DND-41 (cell line): ENCODE data around the gene TSSC4.

Experiments used
- ATAC-seq: fragments of 200-7000 bp; cut with Tn5 transposase; 3 replicates; pipeline ENCODE4 v1.9.1; 2021; ENCODE audit warnings: low read depth; ENCODE audit not compliant: insufficient read depth
- DNase-seq: peaks from one replicate; pipeline ENCODE4 v3.0.0-alpha.2; 2020
- H2AFZ ChIP-seq: 2 replicates; pipeline ENCODE4 v1.6.0; 2012; ENCODE audit warnings: low read depth, low read length
- H3K27ac ChIP-seq: 2 replicates; pipeline ENCODE4 v1.5.1; 2012; ENCODE audit warnings: low read length, inconsistent platforms
- H3K27me3 ChIP-seq: fragments of 200-600 bp; sonication (generic); 2 replicates; pipeline ENCODE4 v1.6.0; 2012; ENCODE audit warnings: low read length, mild to moderate bottlenecking, inconsistent platforms; ENCODE audit not compliant: insufficient read depth, poor library complexity
- H3K36me3 ChIP-seq: 2 replicates; pipeline ENCODE4 v1.5.1; 2012; ENCODE audit warnings: low read length, inconsistent platforms; ENCODE audit not compliant: insufficient read depth
- H3K4me1 ChIP-seq: 2 replicates; pipeline ENCODE4 v1.5.1; 2012; ENCODE audit warnings: mild to moderate bottlenecking, low read length; ENCODE audit not compliant: insufficient read depth
- H3K4me2 ChIP-seq: 2 replicates; pipeline ENCODE4 v1.6.0; 2012; ENCODE audit warnings: mild to moderate bottlenecking, moderate library complexity, low read length, inconsistent platforms; ENCODE audit not compliant: insufficient read depth
- H3K4me3 ChIP-seq, 2 experiments: fragments of 200-600 bp in 1 of 2; shearing (Covaris generic) in 1 of 2; 2 replicates each; pipeline ENCODE4 v1.5.1; 2012 to 2016; ENCODE audit warnings: inconsistent platforms in 2 of 2, low read length in 2 of 2, mild to moderate bottlenecking in 2 of 2, low read depth in 1 of 2, moderate library complexity in 1 of 2
- H3K79me2 ChIP-seq: 2 replicates; pipeline ENCODE4 v1.6.0; 2012; ENCODE audit warnings: low read length, inconsistent platforms; ENCODE audit not compliant: insufficient read depth
- H3K9ac ChIP-seq: 2 replicates; pipeline ENCODE4 v1.6.0; 2012; ENCODE audit warnings: low read depth, mild to moderate bottlenecking, inconsistent platforms, low read length, moderate library complexity
- H3K9me3 ChIP-seq: 2 replicates; pipeline ENCODE4 v1.5.1; 2012; ENCODE audit warnings: low read length, moderate library complexity, mild to moderate bottlenecking, inconsistent platforms; ENCODE audit not compliant: insufficient read depth, severe bottlenecking
- H4K20me1 ChIP-seq: 2 replicates; pipeline ENCODE4 v1.6.0; 2012; ENCODE audit warnings: low read length; ENCODE audit not compliant: insufficient read depth
- CTCF ChIP-seq: IDR thresholded peaks from 2 replicates; pipeline ENCODE4 v1.5.1; 2012; ENCODE audit warnings: borderline replicate concordance, low read length, moderate library complexity, mild to moderate bottlenecking; ENCODE audit not compliant: poor library complexity, severe bottlenecking; ENCODE audit errors: extremely low read depth
- EZH2 ChIP-seq: IDR thresholded peaks from 3 replicates; pipeline ENCODE4 v1.6.1; 2012; ENCODE audit warnings: borderline replicate concordance, low read depth, mild to moderate bottlenecking, moderate library complexity, low read length, inconsistent platforms; ENCODE audit not compliant: severe bottlenecking

The TSSC4 gene

GRCh38 chr11:2367266-2368160 is 33.0 kb upstream of the TSSC4 start:
- H3K36me3 ChIP-seq = no peaks in the 10 kb centered on the region
- H3K4me1 ChIP-seq = no peaks in the 10 kb centered on the region
- no peak for TF ChIP-seq CTCF
- no peak for TF ChIP-seq EZH2
- H3K79me2 ChIP-seq = no peaks in the 10 kb centered on the region
- DNase-seq = no peak
- peaks cover 18% of the 10 kb centered on the region; the same call in 1 of the 2 replicates for H4K20me1 ChIP-seq
- H3K27ac ChIP-seq = no peak overlapping the region
- no peak overlapping the region for H2AFZ ChIP-seq
- no peak for ATAC-seq
- H3K27me3 ChIP-seq = no peaks in the 10 kb centered on the region
- H3K9ac ChIP-seq = no peak overlapping the region
- no peaks in the 10 kb centered on the region for H3K9me3 ChIP-seq
- H3K4me3 ChIP-seq = no peak overlapping the region
- no peak overlapping the region for H3K4me2 ChIP-seq

- no peak overlapping the region for H3K4me3 ChIP-seq
- H3K9me3 ChIP-seq = no peaks in the 10 kb centered on the region
- no peaks in the 10 kb centered on the region for H3K4me1 ChIP-seq
- H4K20me1 ChIP-seq = peaks cover 18% of the 10 kb centered on the region; the same call in 1 of the 2 replicates
- H3K4me2 ChIP-seq = no peak overlapping the region
- H3K27ac ChIP-seq = no peak overlapping the region
- H3K9ac ChIP-seq = no peak overlapping the region
- DNase-seq = no peak
- H2AFZ ChIP-seq = no peak overlapping the region
- TF ChIP-seq CTCF = no peak
- no peak for TF ChIP-seq EZH2
- no peaks in the 10 kb centered on the region for H3K36me3 ChIP-seq
- no peaks in the 10 kb centered on the region for H3K79me2 ChIP-seq
- no peaks in the 10 kb centered on the region for H3K27me3 ChIP-seq
- no peak for ATAC-seq
Observed at GRCh38 chr11:2368178-2368850, 32.2 kb upstream of the TSSC4 start.

GRCh38 chr11:2368851-2369180 is 31.7 kb upstream of the TSSC4 start:
- Histone ChIP-seq H2AFZ (no peak overlapping the region), H3K36me3 (no peaks in the 10 kb centered on the region), H4K20me1 (peaks cover 18% of the 10 kb centered on the region; the same call in 1 of the 2 replicates), H3K9ac (no peak overlapping the region), H3K4me1 (no peaks in the 10 kb centered on the region), H3K9me3 (no peaks in the 10 kb centered on the region), H3K79me2 (no peaks in the 10 kb centered on the region), H3K27ac (no peak overlapping the region), H3K4me3 (no peak overlapping the region), H3K4me2 (no peak overlapping the region), H3K27me3 (no peaks in the 10 kb centered on the region)
- no peak for DNase-seq
- ATAC-seq = no peak
- TF ChIP-seq CTCF = no peak
- TF ChIP-seq EZH2 = no peak
